SK-N-SH (cell line): ENCODE results near the gene ANKEF1. TPM values are rescaled to one million over a fixed set of nuclear protein-coding genes. Genes with fewer than 3 reads are reported as not detected.
A peak's percentile ranks its signal among the peaks of the same experiment; 100 is the strongest.

Experiments
- CTCF ChIA-PET: fragments of 300-600, 350-600 bp; formaldehyde crosslinking; extraction: SDS; loops from one replicate; lab custom pipeline; 2021; lab: Yijun Ruan, JAX
- POLR2A ChIA-PET: fragments of 350-600 bp; sonication (Branson Sonifier 250); formaldehyde crosslinking; extraction: SDS; loops from one replicate; lab custom pipeline; 2020; ENCODE audit warnings: antibody characterized with exemption, inconsistent platforms; lab: Yijun Ruan, JAX
- DNase-seq: peaks from one replicate; pipeline ENCODE4 v3.0.0; 2012
- H2AFZ ChIP-seq: fragments of 200-600 bp; sonication (generic); 2 replicates; pipeline ENCODE4 v1.8.1; 2016; ENCODE audit warnings: antibody characterized with exemption, mild to moderate bottlenecking, low read depth
- H3F3A ChIP-seq: fragments of 200-600 bp; sonication (generic); replicated peaks from 2 replicates; pipeline ENCODE3; 2016; ENCODE audit warnings: antibody characterized with exemption, mild to moderate bottlenecking; ENCODE audit not compliant: insufficient read depth
- H3K27ac ChIP-seq, 2 experiments: fragments of 200-500 bp in 1 of 2; fragments of 200-600 bp in 1 of 2; sonication (Bioruptor generic) in 1 of 2; sonication (generic), shearing (Covaris generic) in 1 of 2; 2 replicates each; pipeline versions ENCODE4 v1.5.1 to v1.6.1; 2014 to 2016; ENCODE audit warnings: low read depth in 2 of 2, inconsistent platforms in 1 of 2, low read length in 1 of 2, mild to moderate bottlenecking in 1 of 2, mixed read lengths in 1 of 2
- H3K27me3 ChIP-seq: fragments of 200-600 bp; sonication (generic), shearing (Covaris generic); 2 replicates; pipeline ENCODE4 v1.6.1; 2016; ENCODE audit warnings: mixed run types; ENCODE audit not compliant: insufficient read depth
- H3K36me3 ChIP-seq, 2 experiments: fragments of 200-500 bp in 1 of 2; fragments of 200-600 bp in 1 of 2; sonication (Bioruptor generic) in 1 of 2; sonication (generic) in 1 of 2; replicated peaks in 1 of 2; 2 replicates each; pipeline versions ENCODE3 to v1.5.1; 2014 to 2016; ENCODE audit warnings: low read length in 1 of 2, mild to moderate bottlenecking in 1 of 2; ENCODE audit not compliant: insufficient read depth in 2 of 2, control insufficient read depth in 1 of 2
- H3K4me1 ChIP-seq, 2 experiments: fragments of 200-500 bp in 1 of 2; fragments of 200-600 bp in 1 of 2; sonication (Bioruptor generic) in 1 of 2; sonication (generic), shearing (Covaris generic) in 1 of 2; 2 replicates each; pipeline versions ENCODE4 v1.5.1 to v1.6.1; 2014 to 2016; ENCODE audit warnings: low read depth in 1 of 2, low read length in 1 of 2, mixed run types in 1 of 2; ENCODE audit not compliant: insufficient read depth in 2 of 2, control insufficient read depth in 1 of 2
- H3K4me2 ChIP-seq: fragments of 200-600 bp; sonication (generic), shearing (Covaris generic); 2 replicates; pipeline ENCODE4 v1.6.1; 2017; ENCODE audit warnings: mixed run types
- H3K4me3 ChIP-seq, 2 experiments: fragments of 200-500 bp in 1 of 2; fragments of 200-600 bp in 1 of 2; sonication (Bioruptor generic) in 1 of 2; sonication (generic), shearing (Covaris generic) in 1 of 2; 2 replicates each; pipeline versions ENCODE4 v1.5.1 to v1.8.1; 2014 to 2016; ENCODE audit warnings: low read depth in 2 of 2, inconsistent platforms in 1 of 2, low read length in 1 of 2, mild to moderate bottlenecking in 1 of 2, mixed read lengths in 1 of 2, moderate library complexity in 1 of 2
- H3K79me2 ChIP-seq: fragments of 200-600 bp; sonication (generic); 2 replicates; pipeline ENCODE4 v1.8.1; 2017; ENCODE audit warnings: mild to moderate bottlenecking; ENCODE audit not compliant: insufficient read depth
- H3K9ac ChIP-seq: fragments of 200-600 bp; sonication (generic); 2 replicates; pipeline ENCODE4 v1.6.1; 2017; ENCODE audit warnings: mixed run types
- H3K9me2 ChIP-seq: fragments of 200-600 bp; sonication (generic); 2 replicates; pipeline ENCODE4 v1.6.1; 2017; ENCODE audit warnings: mixed run types
- H3K9me3 ChIP-seq: fragments of 200-600 bp; sonication (generic); 2 replicates; pipeline ENCODE4 v1.6.1; 2017; ENCODE audit warnings: mixed run types, mild to moderate bottlenecking, moderate library complexity
- H4K20me1 ChIP-seq: fragments of 200-600 bp; sonication (generic); 2 replicates; pipeline ENCODE4 v1.6.1; 2017; ENCODE audit warnings: mild to moderate bottlenecking, mixed run types; ENCODE audit not compliant: insufficient read depth
- EZH2phosphoT487 ChIP-seq: fragments of 200-600 bp; sonication (generic); IDR thresholded peaks from 2 replicates; pipeline ENCODE4 v1.6.1; 2017; ENCODE audit warnings: low read depth, mixed run types, mild to moderate bottlenecking, antibody characterized with exemption, moderate library complexity, borderline replicate concordance
- FOSL2 ChIP-seq: IDR thresholded peaks from 2 replicates; pipeline ENCODE4 v1.4.0; 2012; ENCODE audit warnings: low read depth, mild to moderate bottlenecking, moderate library complexity, borderline replicate concordance
- GABPA ChIP-seq: IDR thresholded peaks from 2 replicates; pipeline ENCODE4 v1.4.0; 2012; ENCODE audit warnings: low read depth, mild to moderate bottlenecking
- GATA2 ChIP-seq: sonication (generic); formaldehyde crosslinking; IDR thresholded peaks from 2 replicates; pipeline ENCODE4 v1.5.0; 2020; ENCODE audit warnings: mild to moderate bottlenecking, missing genetic modification reagents
- NFIC ChIP-seq: IDR thresholded peaks from 2 replicates; pipeline ENCODE4 v1.4.0; 2012; ENCODE audit warnings: borderline replicate concordance
- RAD21 ChIP-seq: IDR thresholded peaks from 2 replicates; pipeline ENCODE4 v1.6.1; 2012; ENCODE audit warnings: mild to moderate bottlenecking, low read length
- RCOR1 ChIP-seq: fragments of 150-350 bp; IDR thresholded peaks from 2 replicates; pipeline ENCODE4 v1.6.1; 2017; ENCODE audit warnings: antibody characterized with exemption, low read length
- RFX5 ChIP-seq: IDR thresholded peaks from 2 replicates; pipeline ENCODE4 v1.6.1; 2012; ENCODE audit warnings: mild to moderate bottlenecking, improper control_type of control experiment, low read length
- SMC3 ChIP-seq: IDR thresholded peaks from 2 replicates; pipeline ENCODE4 v1.6.1; 2012; ENCODE audit warnings: low read depth, low read length, improper control_type of control experiment
- TAF1 ChIP-seq: IDR thresholded peaks from 2 replicates; pipeline ENCODE4 v1.6.1; 2012; ENCODE audit warnings: low read depth, mild to moderate bottlenecking, low read length, moderate library complexity, borderline replicate concordance
- WGBS: methylation state at CpG from one replicate; pipeline ENCODE4 v1.1.6; 2017; ENCODE audit warnings: low lambda C conversion rate; 5-methylcytosine and 5-hydroxymethylcytosine counted together
- polyA plus RNA-seq, 3 experiments: library from polyadenylated mRNA; depleted of rRNA; stranded (reverse); fragments of >200 nt; gene quantifications; 2 replicates each; pipeline ENCODE4 v1.2.3, GENCODE V29; 2012
- TF ChIP-seq, protein P1 (sequence below): fragments of 200-600 bp; sonication (generic); IDR thresholded peaks from 2 replicates; pipeline ENCODE4 v1.6.1; 2017; ENCODE audit warnings: antibody characterized with exemption, mild to moderate bottlenecking, moderate library complexity
- TF ChIP-seq, protein P2 (sequence below): fragments of 150-350 bp; IDR thresholded peaks from 2 replicates; pipeline ENCODE4 v1.6.1; 2016; ENCODE audit warnings: mild to moderate bottlenecking, low read depth, low read length
- TF ChIP-seq, protein P3 (sequence below): IDR thresholded peaks from 2 replicates; pipeline ENCODE4; 2012
- TF ChIP-seq, protein P4 (sequence below): IDR thresholded peaks from 2 replicates; pipeline ENCODE4 v1.6.1; 2012; ENCODE audit warnings: mild to moderate bottlenecking, low read depth, low read length, moderate library complexity

The ANKEF1 gene
- polyA plus RNA-seq, 1 of the 3 experiments (the other 2 are of a cell fraction): 2.3 TPM

DNA sequence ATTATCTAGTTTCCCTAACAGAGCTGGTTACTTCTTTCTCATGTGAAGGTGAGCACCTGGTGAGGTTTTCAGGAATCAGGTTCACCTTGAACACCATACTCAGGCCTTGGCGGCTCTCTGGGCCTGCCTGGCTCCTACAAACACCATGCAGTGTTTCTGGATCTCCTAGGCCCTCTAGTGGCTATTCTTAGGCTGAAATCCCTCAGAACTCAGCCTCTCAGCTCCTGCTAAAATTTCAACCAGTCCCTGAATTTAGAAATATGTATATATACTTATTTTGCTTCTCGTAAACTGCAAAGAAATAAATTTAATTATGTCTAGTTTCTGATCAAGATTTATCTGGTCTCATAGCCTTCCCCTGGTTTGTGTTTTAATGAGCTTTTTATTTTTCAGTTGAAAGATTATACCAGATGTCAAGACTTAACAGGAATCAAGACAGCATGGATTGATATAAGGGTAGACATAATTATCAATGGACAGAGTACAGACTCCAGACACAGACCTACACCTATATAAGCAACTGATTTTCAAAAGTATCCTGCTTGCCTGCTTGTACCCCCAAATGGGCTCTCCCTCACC is 55.9 kb downstream of the ANKEF1 start:
- H3K27me3 ChIP-seq: no peaks in the 10 kb centered on the region
- H3K9me3 ChIP-seq: no peaks in the 10 kb centered on the region
- no peaks in the 10 kb centered on the region for H3K79me2 ChIP-seq
- no peaks in the 10 kb centered on the region for H3K36me3 ChIP-seq
- WGBS: 38% methylated on average over 2 of the region's 2 CpGs
- no peak overlapping the region for H3K4me2 ChIP-seq
- peak; percentile 50 for DNase-seq
- ChIA-PET CTCF (interaction anchor here (0.5 to 6.5 kb wide), 79 partner anchors 9 to 683 kb away, joined by 3 to 182 read pairs (median 4); partner anchors contain the start of genes ANKEF1, MKKS and SLX4IP), POLR2A (interaction anchor here (0.5 to 0.6 kb wide), 2 partner anchors 126 to 344 kb away, joined by 3 read pairs; no protein-coding TSS in a partner anchor)
- no peak overlapping the region; a peak in 1 of 4 replicates for H3K4me3 ChIP-seq
- no peak overlapping the region for H3K9ac ChIP-seq
- H3F3A ChIP-seq: no peaks in the 10 kb centered on the region
- no peak overlapping the region for H2AFZ ChIP-seq
- TF ChIP-seq SMC3 (peak; percentile 84), RAD21 (peak; percentile 88), GABPA (no peak)
- TF ChIP-seq, protein P1, sequence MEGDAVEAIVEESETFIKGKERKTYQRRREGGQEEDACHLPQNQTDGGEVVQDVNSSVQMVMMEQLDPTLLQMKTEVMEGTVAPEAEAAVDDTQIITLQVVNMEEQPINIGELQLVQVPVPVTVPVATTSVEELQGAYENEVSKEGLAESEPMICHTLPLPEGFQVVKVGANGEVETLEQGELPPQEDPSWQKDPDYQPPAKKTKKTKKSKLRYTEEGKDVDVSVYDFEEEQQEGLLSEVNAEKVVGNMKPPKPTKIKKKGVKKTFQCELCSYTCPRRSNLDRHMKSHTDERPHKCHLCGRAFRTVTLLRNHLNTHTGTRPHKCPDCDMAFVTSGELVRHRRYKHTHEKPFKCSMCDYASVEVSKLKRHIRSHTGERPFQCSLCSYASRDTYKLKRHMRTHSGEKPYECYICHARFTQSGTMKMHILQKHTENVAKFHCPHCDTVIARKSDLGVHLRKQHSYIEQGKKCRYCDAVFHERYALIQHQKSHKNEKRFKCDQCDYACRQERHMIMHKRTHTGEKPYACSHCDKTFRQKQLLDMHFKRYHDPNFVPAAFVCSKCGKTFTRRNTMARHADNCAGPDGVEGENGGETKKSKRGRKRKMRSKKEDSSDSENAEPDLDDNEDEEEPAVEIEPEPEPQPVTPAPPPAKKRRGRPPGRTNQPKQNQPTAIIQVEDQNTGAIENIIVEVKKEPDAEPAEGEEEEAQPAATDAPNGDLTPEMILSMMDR: peak; percentile 90
- no peaks in the 10 kb centered on the region for H3K9me2 ChIP-seq
- H3K27ac ChIP-seq: no peak overlapping the region
- no peaks in the 10 kb centered on the region for H4K20me1 ChIP-seq
- H3K4me1 ChIP-seq: peaks cover 4 to 11% of the 10 kb centered on the region in 2 experiments; a peak in 1 of 4 replicates

DNA sequence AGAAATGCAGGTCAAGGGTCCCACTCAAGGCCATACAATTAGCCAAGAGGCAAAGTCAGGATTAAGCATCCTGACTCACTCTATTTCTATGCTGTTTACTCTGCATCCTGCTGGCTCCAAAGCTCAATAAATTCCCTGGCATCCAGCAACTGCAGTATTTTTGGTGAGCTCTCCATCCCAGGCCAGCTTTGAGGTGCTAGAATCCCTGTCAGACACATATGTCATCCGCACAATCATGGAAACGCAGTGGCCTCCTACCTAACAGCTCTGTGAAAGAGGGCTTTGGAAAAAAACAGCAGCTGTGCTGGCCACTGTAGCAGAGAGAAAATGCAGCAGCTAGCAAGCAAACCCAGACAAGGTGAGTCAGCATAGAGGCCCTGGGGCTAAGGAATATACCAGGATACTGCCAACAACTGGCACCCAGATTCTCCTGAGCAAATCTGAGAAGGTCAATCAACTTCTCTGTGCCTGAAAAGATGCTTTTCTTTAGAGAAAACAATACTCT is 58.4 kb downstream of the ANKEF1 start:
- DNase-seq: no peak
- CTCF ChIA-PET: interaction anchor here (0.8 to 6.5 kb wide), 8 partner anchors 12 to 484 kb away, joined by 3 to 182 read pairs (median 4); no protein-coding TSS in a partner anchor
- TF ChIP-seq, protein P2, sequence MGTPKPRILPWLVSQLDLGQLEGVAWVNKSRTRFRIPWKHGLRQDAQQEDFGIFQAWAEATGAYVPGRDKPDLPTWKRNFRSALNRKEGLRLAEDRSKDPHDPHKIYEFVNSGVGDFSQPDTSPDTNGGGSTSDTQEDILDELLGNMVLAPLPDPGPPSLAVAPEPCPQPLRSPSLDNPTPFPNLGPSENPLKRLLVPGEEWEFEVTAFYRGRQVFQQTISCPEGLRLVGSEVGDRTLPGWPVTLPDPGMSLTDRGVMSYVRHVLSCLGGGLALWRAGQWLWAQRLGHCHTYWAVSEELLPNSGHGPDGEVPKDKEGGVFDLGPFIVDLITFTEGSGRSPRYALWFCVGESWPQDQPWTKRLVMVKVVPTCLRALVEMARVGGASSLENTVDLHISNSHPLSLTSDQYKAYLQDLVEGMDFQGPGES: no peak
- TF ChIP-seq NFIC: peak; percentile 37; the same call in 1 of the 2 replicates
- TF ChIP-seq RCOR1: 0 out of 2 replicates have a peak, but pooled peaks have one; percentile 16
- TF ChIP-seq, protein P1: no peak
- TF ChIP-seq SMC3: no peak
- TF ChIP-seq TAF1: no peak
- TF ChIP-seq, protein P3, sequence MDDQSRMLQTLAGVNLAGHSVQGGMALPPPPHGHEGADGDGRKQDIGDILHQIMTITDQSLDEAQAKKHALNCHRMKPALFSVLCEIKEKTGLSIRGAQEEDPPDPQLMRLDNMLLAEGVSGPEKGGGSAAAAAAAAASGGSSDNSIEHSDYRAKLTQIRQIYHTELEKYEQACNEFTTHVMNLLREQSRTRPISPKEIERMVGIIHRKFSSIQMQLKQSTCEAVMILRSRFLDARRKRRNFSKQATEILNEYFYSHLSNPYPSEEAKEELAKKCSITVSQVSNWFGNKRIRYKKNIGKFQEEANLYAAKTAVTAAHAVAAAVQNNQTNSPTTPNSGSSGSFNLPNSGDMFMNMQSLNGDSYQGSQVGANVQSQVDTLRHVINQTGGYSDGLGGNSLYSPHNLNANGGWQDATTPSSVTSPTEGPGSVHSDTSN: peak; percentile 19; the same call in 1 of the 2 replicates
- peak; percentile 39 for TF ChIP-seq FOSL2
- TF ChIP-seq, protein P4, sequence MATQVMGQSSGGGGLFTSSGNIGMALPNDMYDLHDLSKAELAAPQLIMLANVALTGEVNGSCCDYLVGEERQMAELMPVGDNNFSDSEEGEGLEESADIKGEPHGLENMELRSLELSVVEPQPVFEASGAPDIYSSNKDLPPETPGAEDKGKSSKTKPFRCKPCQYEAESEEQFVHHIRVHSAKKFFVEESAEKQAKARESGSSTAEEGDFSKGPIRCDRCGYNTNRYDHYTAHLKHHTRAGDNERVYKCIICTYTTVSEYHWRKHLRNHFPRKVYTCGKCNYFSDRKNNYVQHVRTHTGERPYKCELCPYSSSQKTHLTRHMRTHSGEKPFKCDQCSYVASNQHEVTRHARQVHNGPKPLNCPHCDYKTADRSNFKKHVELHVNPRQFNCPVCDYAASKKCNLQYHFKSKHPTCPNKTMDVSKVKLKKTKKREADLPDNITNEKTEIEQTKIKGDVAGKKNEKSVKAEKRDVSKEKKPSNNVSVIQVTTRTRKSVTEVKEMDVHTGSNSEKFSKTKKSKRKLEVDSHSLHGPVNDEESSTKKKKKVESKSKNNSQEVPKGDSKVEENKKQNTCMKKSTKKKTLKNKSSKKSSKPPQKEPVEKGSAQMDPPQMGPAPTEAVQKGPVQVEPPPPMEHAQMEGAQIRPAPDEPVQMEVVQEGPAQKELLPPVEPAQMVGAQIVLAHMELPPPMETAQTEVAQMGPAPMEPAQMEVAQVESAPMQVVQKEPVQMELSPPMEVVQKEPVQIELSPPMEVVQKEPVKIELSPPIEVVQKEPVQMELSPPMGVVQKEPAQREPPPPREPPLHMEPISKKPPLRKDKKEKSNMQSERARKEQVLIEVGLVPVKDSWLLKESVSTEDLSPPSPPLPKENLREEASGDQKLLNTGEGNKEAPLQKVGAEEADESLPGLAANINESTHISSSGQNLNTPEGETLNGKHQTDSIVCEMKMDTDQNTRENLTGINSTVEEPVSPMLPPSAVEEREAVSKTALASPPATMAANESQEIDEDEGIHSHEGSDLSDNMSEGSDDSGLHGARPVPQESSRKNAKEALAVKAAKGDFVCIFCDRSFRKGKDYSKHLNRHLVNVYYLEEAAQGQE: no peak
- TF ChIP-seq EZH2phosphoT487: no peak
- TF ChIP-seq GATA2 (CRISPR knock-in tag): no peak
- no peak for TF ChIP-seq RFX5
- TF ChIP-seq GABPA: no peak

More for the DNA sequence above, 58.4 kb downstream of the ANKEF1 start:
- Histone ChIP-seq H3K4me2 (peak overlapping the region; percentile 32; the same call in 1 of the 2 replicates), H2AFZ (no peak overlapping the region), H4K20me1 (no peaks in the 10 kb centered on the region), H3K9ac (no peak overlapping the region), H3K4me3 (no peak overlapping the region), H3K27ac (peak overlapping the region in 1 of 2 experiments; percentile 7; a peak in 1 of 4 replicates), H3K36me3 (no peaks in the 10 kb centered on the region), H3K4me1 (peaks cover 4 to 11% of the 10 kb centered on the region in 2 experiments; a peak in 1 of 4 replicates), H3K27me3 (no peaks in the 10 kb centered on the region), H3F3A (no peaks in the 10 kb centered on the region), H3K9me3 (no peaks in the 10 kb centered on the region), H3K79me2 (no peaks in the 10 kb centered on the region), H3K9me2 (no peaks in the 10 kb centered on the region)
- POLR2A ChIA-PET: no interaction called here
- WGBS: 46% methylated on average over 2 of the region's 2 CpGs
